Renal pelvis (tissue), 4 donors: ENCODE data around the gene FAM81B. TPM values are rescaled to one million over a fixed set of nuclear protein-coding genes. Genes with fewer than 3 reads are reported as not detected.

ENCODE experiments used
- DNase-seq: peaks from one replicate; pipeline ENCODE4 v3.0.0-alpha.2; 2013
- polyA plus RNA-seq, 3 donors: library from polyadenylated mRNA; unstranded; fragments of 120-200 nt; gene quantifications; one replicate each; pipeline ENCODE4 v1.2.1, GENCODE V29; 2013; ENCODE audit not compliant: insufficient read length in 3 of 3

The FAM81B gene
- polyA plus RNA-seq, 3 donors: 3.0 to 5.9 (median 5.4) TPM

GRCh38 chr5:95398989-95399388, 7.8 kb downstream of the FAM81B start:
- DNase-seq: no peak

- DNase-seq: no peak
Observed at GRCh38 chr5:95401626-95402025, 10.5 kb downstream of the FAM81B start.

- DNase-seq: no peak
Observed at GRCh38 chr5:95403996-95404395, 12.8 kb downstream of the FAM81B start.

GRCh38 chr5:95406426-95407090, 15.4 kb downstream of the FAM81B start:
- no peak for DNase-seq

- no peak for DNase-seq
Observed at GRCh38 chr5:95410279-95410678, 19.1 kb downstream of the FAM81B start.

GRCh38 chr5:95411474-95411873, 20.3 kb downstream of the FAM81B start:
- DNase-seq: no peak

- DNase-seq: no peak
Observed at GRCh38 chr5:95414451-95414850, 23.3 kb downstream of the FAM81B start.

GRCh38 chr5:95417971-95418370, 26.8 kb downstream of the FAM81B start:
- DNase-seq: no peak

- no peak for DNase-seq
Observed at GRCh38 chr5:95422838-95423237, 31.7 kb downstream of the FAM81B start.

- no peak for DNase-seq
Observed at GRCh38 chr5:95424016-95424415, 32.9 kb downstream of the FAM81B start.

GRCh38 chr5:95424526-95424925, 33.4 kb downstream of the FAM81B start:
- DNase-seq: no peak

- DNase-seq: no peak
Observed at GRCh38 chr5:95426227-95426626, 35.1 kb downstream of the FAM81B start.

GRCh38 chr5:95432779-95433178, 41.6 kb downstream of the FAM81B start:
- DNase-seq: no peak

GRCh38 chr5:95439801-95440493, 48.8 kb downstream of the FAM81B start:
- DNase-seq: no peak

- DNase-seq: no peak
Observed at GRCh38 chr5:95440825-95441224, 49.7 kb downstream of the FAM81B start.

- DNase-seq: no peak
Observed at GRCh38 chr5:95441636-95442035, 50.5 kb downstream of the FAM81B start.

GRCh38 chr5:95445442-95445841, 54.3 kb downstream of the FAM81B start:
- no peak for DNase-seq

GRCh38 chr5:95445995-95446394, 54.8 kb downstream of the FAM81B start:
- DNase-seq: no peak

GRCh38 chr5:95446560-95447221, 55.5 kb downstream of the FAM81B start:
- no peak for DNase-seq

GRCh38 chr5:95447961-95448360, 56.8 kb downstream of the FAM81B start:
- DNase-seq: no peak

- DNase-seq: no peak
Observed at GRCh38 chr5:95448789-95449188, 57.6 kb downstream of the FAM81B start.

- no peak for DNase-seq
Observed at GRCh38 chr5:95449460-95449859, 58.3 kb downstream of the FAM81B start.

GRCh38 chr5:95454536-95454935, 63.4 kb downstream of the FAM81B start:
- no peak for DNase-seq
